Nephron progenitor cell (in vitro differentiated cells): ENCODE data around the gene PARP14.
"Not testable (repeated sequence)": the region's sequence is repeated elsewhere in the genome, so short reads cannot be mapped to it uniquely, and the experiment has no call there.

Experiments used
- DNase-seq: peaks from one replicate; pipeline ENCODE4 v3.0.0; 2021
- H3K27ac Mint-ChIP-seq: 2 replicates; pipeline ENCODE4 v1.8.0; 2021; ENCODE audit warnings: mild to moderate bottlenecking, moderate library complexity, mixed read lengths
- H3K27me3 Mint-ChIP-seq: 2 replicates; pipeline ENCODE4 v1.8.0; 2021; ENCODE audit warnings: mild to moderate bottlenecking, low read depth, mixed read lengths; ENCODE audit not compliant: poor library complexity
- H3K36me3 Mint-ChIP-seq: 2 replicates; pipeline ENCODE4 v1.8.0; 2021; ENCODE audit warnings: low read depth, mixed read lengths
- H3K4me1 Mint-ChIP-seq: 2 replicates; pipeline ENCODE4 v1.8.0; 2021; ENCODE audit warnings: mixed read lengths
- H3K4me3 Mint-ChIP-seq: 2 replicates; pipeline ENCODE4 v1.8.0; 2021; ENCODE audit warnings: mild to moderate bottlenecking, moderate library complexity, mixed read lengths
- H3K9me3 Mint-ChIP-seq: 2 replicates; pipeline ENCODE4 v1.8.0; 2021; ENCODE audit warnings: mild to moderate bottlenecking, moderate library complexity, mixed read lengths
- TF ChIP-seq, protein P1 (sequence below): fragments of 200-600 bp; sonication (generic); IDR thresholded peaks from 2 replicates; pipeline ENCODE4 v1.5.0; 2021; ENCODE audit warnings: antibody characterized with exemption

Gene PARP14

DNA sequence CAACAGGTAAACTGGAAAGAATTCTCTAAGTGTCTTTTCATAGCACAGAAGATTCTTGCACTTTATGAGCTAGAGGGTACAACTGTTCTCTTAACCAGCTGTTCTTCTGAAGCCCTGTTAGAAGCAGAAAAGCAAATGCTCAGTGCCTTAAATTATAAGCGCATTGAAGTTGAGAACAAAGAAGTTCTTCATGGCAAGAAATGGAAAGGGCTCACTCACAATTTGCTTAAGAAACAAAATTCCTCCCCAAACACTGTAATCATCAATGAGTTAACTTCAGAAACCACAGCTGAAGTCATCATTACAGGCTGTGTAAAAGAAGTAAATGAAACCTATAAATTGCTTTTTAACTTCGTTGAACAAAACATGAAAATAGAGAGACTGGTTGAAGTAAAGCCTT lies 19.6 kb downstream of the PARP14 start:
- Mint-ChIP-seq H3K36me3 (no peaks in the 10 kb centered on the region), H3K4me1 (no peaks in the 10 kb centered on the region)

DNA sequence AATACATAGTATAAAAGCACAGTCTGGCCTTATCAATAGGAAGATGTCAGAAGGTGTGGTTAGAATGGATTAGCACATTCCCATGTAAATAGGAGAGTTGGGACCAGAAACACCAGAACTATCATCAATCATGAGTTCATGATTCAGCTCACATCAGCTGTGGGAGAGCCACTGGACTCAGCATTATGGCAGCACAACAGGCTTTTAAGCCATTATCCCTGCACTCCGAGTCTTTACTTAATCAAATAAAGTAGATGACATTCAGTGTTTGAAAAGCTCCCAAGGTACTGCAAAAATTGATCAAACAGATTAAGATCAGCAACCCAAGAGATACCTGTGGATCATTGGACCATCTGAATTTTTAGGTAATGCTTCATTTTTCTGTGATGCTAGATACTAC lies 24.7 kb downstream of the PARP14 start:
- peaks cover 2% of the 10 kb centered on the region for H3K27me3 Mint-ChIP-seq
- DNase-seq = no peak
- H3K4me1 Mint-ChIP-seq = no peaks in the 10 kb centered on the region
- H3K36me3 Mint-ChIP-seq = no peaks in the 10 kb centered on the region
- H3K4me3 Mint-ChIP-seq = no peak overlapping the region
- H3K27ac Mint-ChIP-seq = no peak overlapping the region
- TF ChIP-seq, protein P1, sequence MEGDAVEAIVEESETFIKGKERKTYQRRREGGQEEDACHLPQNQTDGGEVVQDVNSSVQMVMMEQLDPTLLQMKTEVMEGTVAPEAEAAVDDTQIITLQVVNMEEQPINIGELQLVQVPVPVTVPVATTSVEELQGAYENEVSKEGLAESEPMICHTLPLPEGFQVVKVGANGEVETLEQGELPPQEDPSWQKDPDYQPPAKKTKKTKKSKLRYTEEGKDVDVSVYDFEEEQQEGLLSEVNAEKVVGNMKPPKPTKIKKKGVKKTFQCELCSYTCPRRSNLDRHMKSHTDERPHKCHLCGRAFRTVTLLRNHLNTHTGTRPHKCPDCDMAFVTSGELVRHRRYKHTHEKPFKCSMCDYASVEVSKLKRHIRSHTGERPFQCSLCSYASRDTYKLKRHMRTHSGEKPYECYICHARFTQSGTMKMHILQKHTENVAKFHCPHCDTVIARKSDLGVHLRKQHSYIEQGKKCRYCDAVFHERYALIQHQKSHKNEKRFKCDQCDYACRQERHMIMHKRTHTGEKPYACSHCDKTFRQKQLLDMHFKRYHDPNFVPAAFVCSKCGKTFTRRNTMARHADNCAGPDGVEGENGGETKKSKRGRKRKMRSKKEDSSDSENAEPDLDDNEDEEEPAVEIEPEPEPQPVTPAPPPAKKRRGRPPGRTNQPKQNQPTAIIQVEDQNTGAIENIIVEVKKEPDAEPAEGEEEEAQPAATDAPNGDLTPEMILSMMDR = no peak
- peaks cover 9% of the 10 kb centered on the region for H3K9me3 Mint-ChIP-seq

More for the DNA sequence above, 19.6 kb downstream of the PARP14 start:
- TF ChIP-seq, protein P1 = no peak
- Mint-ChIP-seq H3K4me3 (no peak overlapping the region), H3K27ac (no peak overlapping the region), H3K9me3 (no peaks in the 10 kb centered on the region), H3K27me3 (peaks cover 8% of the 10 kb centered on the region)
- DNase-seq = no peak

DNA sequence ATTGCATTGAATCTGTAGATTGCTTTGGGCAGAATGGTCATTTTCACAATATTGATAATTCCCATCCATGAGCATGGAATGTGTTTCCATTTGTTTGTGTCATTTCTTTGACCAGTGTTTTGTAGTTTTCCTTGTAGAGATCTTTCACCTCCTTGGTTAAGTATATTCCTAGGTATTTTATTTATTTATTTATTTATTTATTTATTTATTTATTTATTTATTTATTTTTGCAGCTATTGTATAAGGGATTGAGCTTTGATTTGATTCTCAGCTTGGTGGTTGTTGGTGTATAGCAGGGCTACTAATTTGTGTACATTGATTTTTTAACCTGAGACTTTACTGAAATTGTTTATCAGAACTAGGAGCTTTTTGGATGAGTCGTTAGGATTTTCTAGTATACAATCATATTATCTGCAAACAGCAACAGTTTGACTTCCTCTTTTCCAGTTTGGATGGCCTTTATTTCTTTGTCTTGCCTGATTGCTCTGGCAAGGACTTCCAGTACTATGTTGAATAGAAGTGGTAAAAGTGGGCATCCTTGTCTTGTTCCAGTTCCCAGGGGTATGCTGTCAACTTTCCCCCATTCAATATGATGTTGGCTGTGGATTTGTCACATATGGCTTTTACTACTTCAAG lies 30.1 kb downstream of the PARP14 start:
- not testable (repeated sequence) for H3K36me3 Mint-ChIP-seq, DNase-seq, H3K4me3 Mint-ChIP-seq, H3K27me3 Mint-ChIP-seq, H3K27ac Mint-ChIP-seq, H3K4me1 Mint-ChIP-seq
- H3K9me3 Mint-ChIP-seq = peaks cover 11% of the 10 kb centered on the region

DNA sequence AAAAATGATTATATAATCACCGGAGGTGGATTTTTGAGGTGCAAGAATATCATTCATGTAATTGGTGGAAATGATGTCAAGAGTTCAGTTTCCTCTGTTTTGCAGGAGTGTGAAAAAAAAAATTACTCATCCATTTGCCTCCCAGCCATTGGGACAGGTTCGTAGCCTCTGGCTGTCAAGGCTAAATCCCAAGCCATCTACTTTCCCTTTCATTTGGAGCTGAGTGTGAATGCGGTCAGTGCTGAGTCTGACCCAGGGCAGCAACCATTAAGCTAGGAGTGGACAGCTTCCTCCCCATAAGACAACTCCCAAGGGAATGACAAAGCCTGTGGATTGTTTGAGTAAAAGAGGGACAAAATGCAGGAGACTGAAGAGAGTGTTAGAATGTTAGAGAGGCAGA lies 33.6 kb downstream of the PARP14 start:
- TF ChIP-seq, protein P1 = no peak

DNA sequence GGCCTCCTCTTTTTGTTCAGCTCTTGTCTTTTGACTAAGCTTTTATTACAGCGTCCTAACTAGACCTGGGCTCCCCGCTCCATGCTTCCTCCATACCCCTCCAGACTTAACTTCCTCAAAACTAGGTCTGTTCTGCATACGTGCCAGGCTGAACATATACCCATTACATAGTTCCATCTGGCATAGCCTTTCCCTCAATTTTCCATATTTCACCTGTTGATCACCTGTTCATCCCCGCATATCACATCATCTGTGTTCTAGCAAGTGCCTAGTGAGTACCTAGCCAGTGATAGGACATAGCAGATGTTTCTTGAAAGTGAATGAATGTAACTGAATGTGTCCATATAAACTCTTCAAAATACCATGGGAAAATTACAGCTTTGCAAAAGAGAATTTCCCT lies 36.0 kb downstream of the PARP14 start:
- Mint-ChIP-seq H3K4me3 (no peak overlapping the region), H3K4me1 (no peaks in the 10 kb centered on the region), H3K36me3 (no peaks in the 10 kb centered on the region), H3K27ac (no peak overlapping the region), H3K27me3 (peaks cover 5% of the 10 kb centered on the region), H3K9me3 (no peaks in the 10 kb centered on the region)
- DNase-seq = no peak
- TF ChIP-seq, protein P1 = no peak

More for the DNA sequence above, 33.6 kb downstream of the PARP14 start:
- Mint-ChIP-seq H3K27ac (no peak overlapping the region), H3K36me3 (no peaks in the 10 kb centered on the region), H3K4me3 (no peak overlapping the region), H3K9me3 (peaks cover 11% of the 10 kb centered on the region), H3K27me3 (peaks cover 9% of the 10 kb centered on the region), H3K4me1 (no peaks in the 10 kb centered on the region)
- no peak for DNase-seq

DNA sequence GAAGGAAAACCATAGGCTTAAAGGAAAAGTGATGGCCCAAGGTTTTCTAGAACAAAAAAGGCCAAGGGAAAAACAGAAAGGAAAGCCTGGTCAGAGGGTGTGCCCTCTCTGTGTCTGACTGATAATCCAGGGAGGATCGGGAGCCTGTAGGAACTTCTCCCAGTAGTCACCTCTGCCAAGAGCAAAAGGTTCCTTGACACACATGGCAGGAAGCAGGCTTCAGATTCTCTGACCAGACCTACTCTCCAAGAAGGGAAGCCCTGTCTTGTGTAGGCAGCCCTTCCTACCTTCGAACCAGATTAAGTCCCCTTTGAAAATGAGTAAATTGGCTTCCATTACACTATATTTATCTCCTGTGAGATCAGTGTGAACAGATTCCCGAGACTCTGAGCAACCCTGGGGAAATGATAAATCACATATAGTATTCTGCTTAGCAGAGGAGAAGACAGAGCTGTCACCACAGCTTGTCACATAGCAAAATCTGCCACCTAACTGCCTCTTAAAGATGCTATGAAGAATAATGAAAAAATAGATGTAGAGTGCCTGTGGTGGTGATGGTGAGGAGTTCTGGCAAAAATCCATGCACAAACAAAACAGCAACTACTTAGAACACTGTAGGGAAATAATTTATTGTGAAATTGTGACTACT lies 38.8 kb downstream of the PARP14 start:
- no peaks in the 10 kb centered on the region for H3K27me3 Mint-ChIP-seq
- peaks cover 11% of the 10 kb centered on the region for H3K9me3 Mint-ChIP-seq
- TF ChIP-seq, protein P1 = no peak
- no peak overlapping the region for H3K27ac Mint-ChIP-seq
- no peak for DNase-seq
- no peaks in the 10 kb centered on the region for H3K36me3 Mint-ChIP-seq
- no peaks in the 10 kb centered on the region for H3K4me1 Mint-ChIP-seq
- H3K4me3 Mint-ChIP-seq = no peak overlapping the region
